Activated naive CD4-positive, alpha-beta T cell treated with anti-CD3 and anti-CD28 coated beads, Interleukin-2, amount 50 U/mL, for 16 hours (primary cell): Measurements from ENCODE around the gene GFRA1.

ENCODE experiments used
- DNase-seq: peaks from one replicate; pipeline ENCODE4 v3.0.0-alpha.2; 2020

GFRA1 gene

DNA sequence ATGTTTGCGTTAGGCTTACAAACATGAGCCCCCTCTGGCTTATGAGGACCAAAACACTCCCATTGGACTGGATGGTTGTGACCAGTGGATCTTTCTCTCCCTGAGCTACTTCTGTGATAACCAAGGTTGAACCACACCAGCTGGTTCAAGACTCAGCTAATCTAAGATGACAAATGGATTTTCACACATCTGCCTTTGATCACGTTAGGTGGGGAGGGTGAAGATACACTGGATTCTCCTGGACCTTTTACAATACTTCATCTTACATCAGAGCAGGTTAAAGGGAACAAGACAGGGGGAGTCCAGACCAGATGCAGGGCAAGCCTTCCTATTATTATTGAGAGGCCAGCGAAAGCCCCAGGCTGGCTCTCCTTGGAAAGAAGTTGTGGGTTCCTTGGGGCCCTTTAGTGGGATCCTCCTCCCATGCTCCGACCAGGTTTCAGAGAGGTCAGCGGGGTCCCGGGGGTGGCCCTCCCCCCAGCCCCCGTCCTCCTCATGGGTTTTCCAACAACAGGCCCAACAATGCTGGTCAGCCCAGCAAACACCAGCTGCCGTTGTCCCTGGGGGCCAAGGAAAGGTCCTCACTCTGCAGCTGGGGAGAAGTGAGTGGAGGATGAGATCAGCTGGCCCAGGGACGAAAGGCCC, 2.8 kb downstream of the GFRA1 start:
- no peak for DNase-seq

DNA sequence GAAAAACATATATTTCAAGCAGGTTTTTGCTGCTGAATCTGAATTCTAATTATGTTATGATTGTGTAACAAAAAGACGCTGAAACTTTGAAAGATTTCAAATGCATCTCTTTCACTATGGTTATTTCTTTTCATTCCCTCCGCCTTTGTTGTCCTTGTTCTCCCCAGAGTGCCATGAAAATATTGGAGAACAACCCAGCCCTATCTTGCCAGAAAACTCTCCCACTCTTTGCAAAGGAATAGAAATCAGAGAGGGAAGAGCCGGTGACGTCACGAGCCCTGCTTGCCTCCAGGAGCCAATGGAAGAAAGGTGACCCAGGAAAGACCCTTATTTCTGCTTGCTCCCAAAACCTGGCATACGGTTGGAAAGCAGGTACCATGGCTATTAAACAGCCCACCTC, 3.4 kb downstream of the GFRA1 start:
- no peak for DNase-seq

DNA sequence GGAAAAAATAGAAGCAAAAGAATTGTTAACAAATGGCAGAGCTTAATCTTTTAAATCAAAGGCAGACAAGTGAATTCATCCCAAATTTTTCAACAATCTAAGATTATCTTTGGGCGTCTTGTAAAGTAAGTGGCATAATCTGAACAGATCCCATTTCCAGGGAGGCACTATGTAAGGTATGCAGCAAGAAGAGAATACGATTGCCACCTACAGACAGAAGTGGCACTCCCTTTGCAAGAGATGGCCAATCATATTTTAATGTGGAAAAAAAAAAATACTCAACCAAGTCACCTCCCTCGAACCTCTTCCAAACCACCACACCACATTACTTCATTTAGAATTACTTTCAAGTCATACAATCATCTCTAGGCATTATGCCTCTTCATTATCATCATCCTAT, 4.0 kb downstream of the GFRA1 start:
- no peak for DNase-seq

DNA sequence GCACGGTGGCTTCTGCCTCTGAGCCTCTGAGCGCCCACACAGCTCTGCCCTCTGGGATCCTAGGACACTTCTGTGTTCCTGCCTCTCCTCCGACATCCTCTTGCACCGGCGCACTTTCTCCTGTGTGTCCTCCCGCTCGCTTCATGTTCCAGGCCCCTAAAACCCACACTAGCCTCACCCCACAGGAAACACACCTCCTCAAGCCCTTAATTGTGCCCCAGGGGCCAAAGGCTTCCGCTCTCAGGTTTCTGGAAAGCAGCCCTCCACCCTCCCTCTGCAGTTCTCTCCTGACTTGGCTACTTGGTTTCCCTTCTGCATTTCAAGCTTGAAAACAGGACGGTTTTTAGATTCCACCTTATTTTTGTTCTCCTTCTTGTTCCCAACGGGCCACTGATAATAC, 7.3 kb downstream of the GFRA1 start:
- no peak for DNase-seq

DNA sequence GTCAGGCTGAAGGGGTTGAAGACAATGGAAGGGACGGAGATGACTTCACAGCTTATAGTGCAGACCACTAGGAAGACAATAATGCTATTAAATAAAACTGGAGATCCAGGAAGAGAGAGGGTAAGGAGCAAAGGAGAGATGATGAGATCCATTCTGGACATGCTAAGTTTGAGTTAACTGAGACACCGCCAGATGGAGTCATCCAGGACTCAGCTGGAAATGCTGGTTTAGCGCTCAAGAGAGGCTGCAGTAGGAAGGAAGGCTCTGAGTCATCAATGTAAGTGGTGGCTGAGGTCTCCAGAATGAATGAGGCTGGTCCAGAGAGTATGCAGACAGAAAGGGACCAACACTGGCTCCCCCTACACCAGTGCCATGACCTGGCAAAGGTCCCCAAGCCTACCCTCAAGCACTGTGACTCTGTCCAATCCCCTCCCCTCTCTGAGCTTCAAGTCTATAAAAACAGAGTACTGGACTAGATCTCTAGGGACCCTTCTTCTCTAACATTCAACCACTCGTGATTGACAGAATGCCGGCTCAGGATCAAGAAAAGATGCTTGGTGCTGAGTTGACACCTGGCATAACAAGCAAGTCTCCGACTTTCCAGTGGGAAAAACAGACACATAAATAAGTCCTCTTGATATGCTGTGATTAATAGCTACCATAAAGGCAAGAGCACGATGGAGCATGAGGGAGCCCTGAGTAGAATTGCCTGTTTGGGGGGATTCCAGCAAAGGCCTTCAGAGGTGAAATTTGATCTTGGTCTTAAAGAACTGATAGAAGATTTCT, 8.9 kb downstream of the GFRA1 start:
- no peak for DNase-seq

DNA sequence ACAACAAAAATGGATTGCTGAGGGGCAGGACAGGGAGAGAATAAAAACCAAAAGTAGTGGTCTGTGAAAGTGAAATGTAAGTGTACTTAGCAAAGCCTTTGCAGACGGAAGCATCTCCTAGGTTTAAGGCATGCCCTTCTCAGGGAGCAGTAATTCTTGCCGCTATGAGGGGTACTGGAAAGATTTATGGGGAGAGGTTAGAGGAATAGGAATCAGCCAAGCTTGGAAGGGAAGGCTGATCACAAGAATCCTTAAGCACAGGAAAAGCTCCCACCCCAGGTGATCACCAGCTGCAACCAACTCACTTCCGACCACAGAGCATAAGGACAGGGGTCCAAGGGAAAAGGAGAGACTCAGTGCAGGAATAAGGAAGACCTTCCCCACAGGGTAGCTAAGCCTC, 10.3 kb downstream of the GFRA1 start:
- no peak for DNase-seq

DNA sequence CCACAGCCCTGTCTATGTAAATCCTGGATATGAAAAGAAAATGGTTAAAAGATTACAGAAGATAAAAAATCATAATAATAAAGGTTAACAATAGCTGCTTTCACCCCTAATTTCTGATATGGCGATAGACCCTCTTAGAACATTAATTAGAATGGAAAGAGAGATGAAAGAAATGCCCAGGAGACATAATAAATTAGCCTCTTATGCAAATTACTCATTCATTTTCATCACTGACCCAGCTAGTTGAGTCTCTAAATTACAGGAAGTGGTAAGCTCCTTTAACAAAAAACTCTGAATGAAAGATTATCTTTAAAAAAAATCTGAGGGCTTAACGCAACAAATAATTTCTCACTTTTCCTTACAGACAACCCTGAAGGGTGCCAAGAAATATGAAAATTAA, 12.4 kb downstream of the GFRA1 start:
- DNase-seq = no peak

DNA sequence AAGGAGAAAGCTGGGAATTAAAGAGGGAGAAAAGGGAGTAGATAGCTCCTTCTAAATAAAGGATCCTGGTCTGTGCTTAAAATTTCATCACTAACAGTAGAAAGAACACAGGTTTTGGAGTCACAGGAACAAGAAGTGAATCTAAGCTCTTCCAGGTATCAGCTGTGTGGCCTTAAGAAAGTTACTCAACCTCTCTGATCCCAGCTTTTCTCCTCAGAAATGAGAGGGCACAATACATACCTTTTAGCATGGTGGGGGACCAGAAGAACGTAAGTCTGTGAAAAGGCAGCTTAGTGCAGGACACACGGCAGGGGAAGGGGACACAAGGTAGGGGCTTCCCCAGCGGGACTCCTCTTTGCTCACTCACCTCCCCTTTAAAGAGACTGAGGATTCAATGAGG, 13.4 kb downstream of the GFRA1 start:
- DNase-seq = no peak

DNA sequence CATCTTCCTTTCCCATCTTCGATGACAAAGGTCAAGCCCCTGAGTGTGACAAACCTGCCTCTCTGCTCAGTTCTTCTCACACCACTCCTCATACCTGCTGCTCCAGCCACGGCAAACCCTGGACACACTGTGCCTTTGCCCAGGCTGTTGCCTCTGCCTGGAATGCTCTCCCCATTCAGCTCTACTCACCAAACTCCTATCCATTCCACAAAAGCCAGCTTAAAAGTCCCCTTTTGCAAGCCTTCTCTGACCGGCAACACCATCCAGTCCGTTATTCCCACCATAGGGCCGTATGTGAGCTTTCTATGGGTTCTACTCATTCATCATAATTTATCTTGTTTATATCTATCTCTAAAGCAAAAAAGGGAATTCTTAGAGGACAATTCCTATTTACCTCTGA, 15.2 kb downstream of the GFRA1 start:
- no peak for DNase-seq

DNA sequence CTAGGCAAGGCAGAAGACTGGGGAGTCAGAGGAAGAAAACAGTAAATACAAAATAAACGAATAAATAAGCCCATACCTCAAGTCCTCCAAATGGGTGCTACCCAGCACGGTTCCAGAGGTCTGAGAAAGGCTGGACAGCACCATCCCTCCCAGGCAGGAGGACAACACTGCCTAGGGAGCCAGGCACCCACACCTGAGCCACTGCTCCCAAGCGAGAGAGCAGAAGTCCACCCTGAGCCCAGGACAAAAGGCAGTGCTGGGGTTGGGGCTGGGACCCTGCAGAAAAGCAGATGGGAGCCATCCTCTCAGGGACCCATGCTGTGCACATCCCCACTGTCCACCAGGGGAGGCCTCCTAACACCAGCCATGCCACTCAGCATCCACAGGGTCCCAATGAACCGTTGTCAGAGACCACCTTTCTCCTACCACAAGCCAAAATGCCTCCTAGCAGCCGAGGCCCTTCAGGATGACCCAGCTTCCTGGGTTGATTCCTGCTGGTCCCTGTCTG, 16.2 kb downstream of the GFRA1 start:
- DNase-seq = no peak

DNA sequence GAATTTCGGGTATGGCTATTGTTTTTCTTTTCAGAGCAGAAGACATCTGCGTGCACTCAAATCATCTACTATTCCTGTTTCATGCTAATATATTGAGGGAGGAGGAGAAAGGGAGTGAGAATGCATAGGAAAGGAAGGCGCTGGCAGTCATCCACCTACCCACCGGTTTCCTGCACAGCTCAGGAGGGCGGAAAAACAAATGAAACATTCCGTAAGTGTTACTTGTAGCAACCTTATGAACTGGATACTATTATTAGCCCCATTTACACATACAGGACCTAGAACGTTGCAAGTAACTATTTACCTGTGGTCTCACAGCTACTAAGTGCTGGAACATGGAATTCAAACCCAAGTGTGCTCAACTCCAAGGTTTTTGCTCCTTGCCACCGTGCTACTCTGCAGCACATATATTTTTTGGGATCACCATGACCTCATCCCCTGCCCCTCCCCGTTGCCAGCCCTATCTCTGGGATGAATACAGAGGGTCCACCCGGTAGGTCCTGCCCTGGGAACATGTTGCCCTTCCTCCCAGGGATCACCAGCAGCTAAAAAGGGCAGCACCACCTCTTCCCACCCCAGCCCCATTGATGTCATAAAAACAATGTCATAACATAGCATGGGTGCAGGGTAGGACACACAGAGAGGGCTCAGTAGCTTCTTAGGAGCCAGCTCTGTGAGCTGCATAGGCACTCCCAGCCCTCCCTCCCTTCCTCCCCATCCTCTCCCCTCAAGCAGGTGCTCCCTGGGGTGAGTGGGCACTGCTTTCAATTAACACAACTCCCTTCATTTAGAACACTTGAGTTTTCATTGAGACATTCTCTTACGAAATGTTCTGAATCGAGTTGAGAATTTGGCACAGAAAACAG, 16.9 kb downstream of the GFRA1 start:
- no peak for DNase-seq

DNA sequence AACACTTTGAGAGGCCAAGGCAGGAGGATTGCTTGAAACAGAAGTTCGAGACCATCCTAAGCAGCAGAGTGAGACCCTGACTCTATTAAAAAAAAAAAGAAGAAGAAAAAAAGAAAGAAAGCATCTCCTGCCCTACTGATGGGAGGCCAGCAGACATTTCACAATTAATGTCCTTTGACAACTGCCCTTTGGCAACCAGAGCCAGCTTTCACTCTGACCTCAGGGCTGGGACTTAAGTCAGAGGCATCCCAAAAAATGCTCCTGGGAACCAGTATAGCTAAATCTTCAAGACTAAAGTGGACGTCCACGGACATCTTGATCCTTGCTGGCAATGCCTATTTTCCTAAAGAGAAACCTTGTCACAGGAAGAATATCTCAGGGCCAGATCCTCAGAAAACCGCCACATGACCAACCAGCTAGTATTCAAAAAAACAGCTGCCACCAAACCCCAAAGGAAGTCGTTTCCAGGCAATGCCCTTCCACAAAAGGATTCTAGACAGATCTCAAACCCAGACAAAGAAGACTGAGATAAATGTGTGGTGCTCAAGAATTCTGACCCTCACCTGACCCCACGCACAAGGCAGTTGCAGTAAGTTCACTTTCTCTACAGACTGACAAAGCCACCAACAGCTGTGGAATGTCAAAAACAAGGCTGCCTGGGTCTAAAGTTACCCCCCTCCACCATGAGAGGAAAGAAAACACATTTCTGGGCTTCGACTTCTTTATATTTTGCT, 18.4 kb downstream of the GFRA1 start:
- no peak for DNase-seq

DNA sequence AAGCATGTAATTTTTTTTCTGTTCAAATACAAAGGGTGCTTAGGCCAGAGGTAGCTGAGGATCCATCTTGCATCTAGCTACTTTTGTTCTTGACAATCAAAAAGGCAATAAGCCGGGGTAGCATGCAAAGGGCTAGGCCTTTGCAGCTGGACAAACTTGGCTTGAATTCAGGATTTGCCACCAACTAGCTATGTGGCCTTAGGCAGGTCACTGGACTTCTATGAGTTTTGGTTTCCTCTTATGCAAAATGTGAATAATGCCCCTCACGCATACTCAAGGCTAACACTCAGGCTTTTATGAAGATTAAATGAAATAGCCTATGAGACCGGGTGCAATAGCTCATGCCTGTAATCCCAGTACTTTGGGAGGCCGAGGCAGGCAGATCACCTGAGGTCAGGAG, 19.3 kb downstream of the GFRA1 start:
- no peak for DNase-seq

DNA sequence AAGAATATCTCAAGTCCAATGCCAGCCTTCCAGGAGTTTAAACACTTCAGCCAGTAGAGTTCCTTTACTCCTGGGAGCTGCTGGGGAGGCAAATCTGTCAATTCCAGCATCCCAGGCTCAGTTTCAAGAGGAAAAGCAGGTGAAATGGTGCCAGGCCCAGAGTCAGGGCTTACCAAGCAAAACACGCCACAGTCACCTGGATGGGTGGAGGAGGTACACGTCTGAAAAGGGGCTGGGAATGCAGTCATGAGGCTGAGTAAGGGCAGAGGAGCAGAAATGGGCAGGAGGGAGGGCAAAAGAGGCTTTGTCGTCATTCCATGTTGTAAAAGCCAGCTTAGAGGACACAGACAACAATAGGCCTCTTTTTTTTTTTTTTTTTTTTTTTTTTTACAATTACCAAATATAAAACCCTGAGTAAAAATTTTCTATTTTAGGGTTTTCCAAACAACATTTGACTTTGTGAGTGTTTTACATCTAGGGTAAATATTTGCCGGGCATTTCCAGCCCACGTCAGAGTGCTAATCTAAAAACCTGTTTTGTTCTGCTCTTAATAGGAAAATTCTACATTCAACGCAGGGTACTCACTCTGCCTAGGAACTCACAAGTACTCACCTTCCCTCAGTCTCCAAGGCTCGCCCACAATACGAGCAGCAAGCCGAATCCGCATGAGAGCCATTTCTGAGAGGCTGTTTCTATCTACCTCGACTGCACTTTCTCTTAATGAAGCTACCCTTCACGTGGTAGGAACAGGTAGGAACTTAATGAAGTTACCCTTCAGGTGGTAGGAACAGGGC, 21.2 kb downstream of the GFRA1 start:
- DNase-seq = no peak

DNA sequence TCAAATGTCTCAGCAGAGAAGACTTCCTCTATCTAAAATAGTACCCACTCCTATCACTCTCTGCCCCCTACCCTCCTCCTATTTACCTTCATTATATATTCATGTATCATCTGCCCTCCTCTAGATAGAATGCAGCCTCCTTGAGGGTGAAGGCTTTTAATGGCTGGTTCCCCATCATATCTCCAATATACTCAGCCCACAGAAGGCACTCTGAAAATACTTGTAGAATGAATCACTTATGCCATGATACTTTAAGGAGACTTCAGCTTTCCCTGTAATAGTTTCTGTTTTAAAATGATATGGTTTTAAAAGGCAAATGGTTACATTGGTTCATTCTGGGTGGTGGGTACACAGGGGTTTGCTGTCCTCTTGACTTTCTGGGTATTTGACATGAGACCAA, 25.3 kb downstream of the GFRA1 start:
- DNase-seq = no peak

DNA sequence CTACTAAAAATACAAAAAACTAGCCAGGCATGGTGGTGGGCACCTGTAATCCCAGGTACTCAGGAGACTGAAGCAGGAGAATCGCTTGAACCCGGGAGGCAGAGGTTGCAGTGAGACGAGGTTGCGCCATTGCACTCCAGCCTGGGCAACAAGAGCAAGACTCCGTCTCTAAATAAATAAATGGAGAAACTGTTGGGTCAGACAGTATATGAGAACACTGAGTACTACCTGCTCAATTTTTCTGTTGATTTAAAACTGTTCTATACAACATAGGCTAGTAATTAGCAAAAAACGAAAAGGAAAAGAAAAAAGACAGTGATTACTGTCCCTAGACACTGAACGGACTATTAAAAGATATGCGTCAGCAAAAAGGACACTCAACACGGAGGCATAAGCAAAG, 26.7 kb downstream of the GFRA1 start:
- no peak for DNase-seq

DNA sequence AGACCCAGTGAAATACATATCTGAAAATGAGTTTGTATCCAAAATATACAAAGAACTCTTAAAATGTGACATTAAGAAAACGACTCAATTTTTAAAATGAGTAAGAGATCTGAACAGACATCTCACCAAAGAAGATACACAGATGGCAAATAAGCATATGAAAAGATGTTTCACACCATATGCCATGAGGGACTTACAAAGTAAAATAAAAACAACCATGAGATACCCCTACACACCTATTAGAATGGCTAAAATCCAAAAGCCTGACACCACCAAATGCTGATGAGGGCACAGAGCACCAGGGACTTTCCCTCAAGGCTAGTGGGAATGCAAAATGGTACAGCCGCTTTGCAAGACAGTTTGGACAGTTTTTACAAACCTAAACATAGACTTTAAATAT, 27.9 kb downstream of the GFRA1 start:
- no peak for DNase-seq

DNA sequence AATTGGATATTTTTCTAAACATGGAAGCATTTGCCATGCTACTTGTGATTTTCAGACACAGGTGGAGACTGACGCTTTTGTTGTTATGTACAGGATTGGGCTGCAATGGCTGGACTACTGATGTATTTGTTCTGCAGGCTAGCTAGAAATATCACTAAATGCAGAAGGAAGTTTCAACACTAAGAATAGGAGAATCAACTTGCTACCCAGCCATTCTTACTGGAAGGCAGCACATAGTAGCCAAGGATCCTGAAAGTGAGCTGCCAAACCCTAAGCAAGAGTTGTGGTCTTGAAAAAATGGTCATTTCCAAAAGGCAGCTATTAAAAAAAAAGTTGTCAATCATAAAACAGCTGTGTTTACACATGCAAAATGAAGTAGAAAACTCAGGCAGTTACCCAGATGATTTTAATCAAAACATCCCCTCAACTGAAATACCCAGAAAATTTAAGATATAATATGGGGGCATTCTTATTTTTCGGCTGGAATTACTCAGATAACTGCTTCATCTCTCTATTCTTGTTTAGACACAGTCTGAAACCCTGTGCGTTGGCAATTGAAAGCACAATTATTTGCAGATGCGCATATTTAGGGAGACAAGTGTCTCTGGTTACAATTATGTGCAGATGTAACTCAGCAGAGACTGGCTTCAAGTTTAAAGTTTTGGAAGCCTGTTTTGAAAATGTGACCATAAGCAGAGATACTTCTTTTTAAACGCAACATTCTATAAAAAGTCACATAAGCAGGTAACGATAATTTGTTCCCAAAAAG, 31.2 kb downstream of the GFRA1 start:
- DNase-seq = no peak

DNA sequence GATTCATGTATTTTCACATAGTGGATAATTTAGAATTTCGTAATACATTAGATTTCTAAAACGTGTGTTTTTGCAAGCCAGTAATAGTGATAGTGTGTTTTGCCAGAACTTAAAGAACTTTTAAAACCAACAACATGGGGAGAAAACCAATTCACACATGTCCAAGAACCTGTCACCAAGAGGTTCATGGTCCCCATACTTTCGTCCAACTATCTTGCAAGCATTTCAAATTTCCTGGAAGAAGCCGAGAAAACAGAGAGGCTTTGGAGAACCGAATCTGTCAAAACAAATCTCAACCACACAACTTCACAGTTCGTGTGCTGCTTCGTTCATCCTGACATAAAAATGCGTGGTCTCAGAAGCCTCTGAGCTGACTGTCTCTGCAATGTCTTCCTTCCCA, 31.9 kb downstream of the GFRA1 start:
- no peak for DNase-seq

DNA sequence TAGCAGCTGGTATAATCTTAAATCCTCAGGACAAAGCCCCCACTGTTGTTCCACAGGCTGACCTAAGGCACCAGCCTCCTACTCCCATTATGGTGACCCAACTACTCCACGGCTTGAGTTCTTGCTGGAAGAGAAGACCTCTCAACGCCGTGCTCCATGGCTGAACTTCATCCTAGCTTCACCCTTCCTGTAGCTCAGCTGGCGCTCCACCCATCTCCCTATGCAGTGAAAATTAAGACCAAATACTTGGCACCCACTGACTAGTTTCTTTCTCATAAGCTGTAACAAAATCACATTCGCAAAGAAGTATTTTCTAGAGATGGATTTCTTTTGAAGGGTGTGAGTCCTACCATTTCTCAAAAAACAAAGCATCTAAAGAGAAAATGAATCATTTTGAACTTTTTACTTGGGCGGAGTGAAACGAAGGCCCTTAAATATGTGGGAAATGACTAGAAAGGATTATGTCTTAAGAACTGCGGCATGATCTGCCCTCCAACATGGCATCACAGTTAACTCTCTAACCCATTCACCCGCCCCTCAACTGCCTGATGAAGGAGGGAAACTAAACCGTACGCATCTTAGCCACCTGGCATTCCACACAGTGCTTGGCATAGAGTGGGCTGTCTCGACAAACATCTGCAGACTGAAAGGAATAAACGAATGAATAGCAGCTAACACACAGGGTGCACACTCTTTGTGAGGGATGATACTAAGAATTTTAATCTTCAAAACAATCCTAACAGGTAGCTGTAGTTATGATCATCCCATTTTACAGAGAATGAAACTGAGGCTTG, 32.7 kb downstream of the GFRA1 start:
- DNase-seq = no peak

DNA sequence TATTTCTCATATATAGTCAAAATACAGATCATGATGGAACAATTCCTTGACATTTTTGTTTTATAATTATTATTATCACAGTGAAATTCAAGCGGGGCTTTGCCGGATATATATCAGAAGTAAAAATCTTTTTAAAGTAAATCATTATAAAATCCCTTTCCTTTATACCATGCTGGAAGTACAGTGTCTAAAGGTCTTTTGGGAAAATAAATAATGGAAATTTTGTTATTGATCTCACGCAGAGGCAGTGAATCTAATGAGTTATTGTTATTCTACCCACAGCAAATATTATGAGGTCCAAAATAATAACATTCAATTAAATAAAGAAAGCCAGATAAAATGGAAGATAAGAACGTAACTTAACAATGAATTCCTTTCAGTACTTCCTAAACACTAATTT, 33.8 kb downstream of the GFRA1 start:
- no peak for DNase-seq
